A204.1 (cell line): ENCODE data around the gene ADSL.

Experiments used
- FAIRE-seq: peaks from 2 replicates; lab custom pipeline; 2012; peaks lifted over from hg19 to GRCh38; lab: Jason Lieb, UNC

Gene ADSL

DNA sequence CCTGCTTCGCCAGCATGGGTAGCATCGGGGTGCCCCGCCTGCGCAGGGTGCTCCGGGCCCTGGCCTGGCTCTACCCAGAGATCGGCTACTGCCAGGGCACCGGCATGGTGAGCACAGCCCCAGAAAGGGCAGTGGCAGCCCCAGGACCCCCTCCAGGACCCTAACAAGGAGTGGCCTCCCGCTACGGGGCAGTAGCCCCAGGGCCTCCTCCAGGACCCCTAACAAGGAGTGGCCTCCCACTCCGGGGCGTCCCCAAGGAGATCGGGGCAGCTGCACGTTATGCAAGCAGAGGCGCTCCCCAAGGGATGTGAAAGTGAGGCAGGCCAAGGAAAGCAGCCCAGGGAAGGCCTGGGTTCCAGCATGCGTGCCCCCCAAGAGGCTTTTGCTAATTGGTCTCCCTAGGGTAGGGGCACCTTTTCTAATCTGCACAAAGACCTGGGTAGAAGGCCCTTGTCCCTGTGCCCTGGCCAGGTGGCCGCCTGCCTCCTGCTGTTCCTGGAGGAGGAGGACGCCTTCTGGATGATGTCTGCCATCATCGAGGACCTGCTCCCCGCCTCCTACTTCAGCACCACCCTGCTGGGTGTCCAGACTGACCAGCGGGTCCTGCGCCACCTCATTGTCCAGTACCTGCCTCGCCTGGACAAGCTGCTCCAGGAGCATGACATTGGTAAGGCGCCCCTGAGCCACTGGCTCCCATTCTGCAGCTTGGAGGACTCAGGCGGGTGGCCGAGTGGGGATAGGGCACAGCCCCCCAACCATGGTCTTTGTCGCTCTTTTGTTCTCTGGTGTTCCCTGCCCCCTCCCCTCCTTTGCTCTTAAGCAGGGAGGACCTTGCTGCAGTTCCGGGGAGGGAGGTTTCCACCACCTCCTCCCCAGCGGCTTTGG is 59.1 kb downstream of the ADSL start:
- FAIRE-seq, result no peak

DNA sequence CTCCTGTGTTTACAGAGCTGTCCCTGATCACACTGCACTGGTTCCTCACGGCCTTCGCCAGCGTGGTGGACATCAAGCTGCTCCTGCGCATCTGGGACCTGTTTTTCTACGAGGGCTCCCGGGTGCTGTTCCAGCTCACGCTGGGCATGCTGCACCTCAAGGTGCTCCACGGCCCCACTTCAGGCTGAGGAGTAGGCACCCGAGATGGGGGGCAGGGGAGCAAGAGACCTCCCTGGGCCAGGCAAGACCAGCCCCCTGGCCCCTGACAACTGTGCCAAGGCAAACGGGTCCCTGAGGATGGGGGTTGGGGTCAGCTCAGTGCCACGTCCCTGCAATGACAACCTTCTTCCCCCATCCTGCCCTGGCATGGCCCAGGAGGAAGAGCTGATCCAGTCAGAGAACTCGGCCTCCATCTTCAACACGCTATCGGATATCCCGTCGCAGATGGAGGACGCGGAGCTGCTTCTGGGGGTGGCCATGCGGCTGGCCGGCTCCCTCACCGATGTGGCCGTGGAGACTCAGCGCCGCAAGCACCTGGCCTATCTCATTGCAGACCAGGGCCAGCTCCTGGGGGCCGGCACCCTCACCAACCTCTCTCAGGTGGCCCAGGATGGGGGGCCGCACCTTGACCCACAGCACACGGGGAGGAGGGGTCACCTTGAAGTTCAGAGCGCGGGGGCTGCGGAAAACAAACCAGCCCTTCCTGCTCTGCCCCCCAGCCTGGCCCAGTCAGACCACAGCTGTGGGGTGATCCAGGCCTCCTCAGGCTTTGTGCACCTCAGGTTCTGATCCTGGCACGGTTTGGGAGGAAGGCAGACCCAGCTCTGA is 60.0 kb downstream of the ADSL start:
- no peak for FAIRE-seq

DNA sequence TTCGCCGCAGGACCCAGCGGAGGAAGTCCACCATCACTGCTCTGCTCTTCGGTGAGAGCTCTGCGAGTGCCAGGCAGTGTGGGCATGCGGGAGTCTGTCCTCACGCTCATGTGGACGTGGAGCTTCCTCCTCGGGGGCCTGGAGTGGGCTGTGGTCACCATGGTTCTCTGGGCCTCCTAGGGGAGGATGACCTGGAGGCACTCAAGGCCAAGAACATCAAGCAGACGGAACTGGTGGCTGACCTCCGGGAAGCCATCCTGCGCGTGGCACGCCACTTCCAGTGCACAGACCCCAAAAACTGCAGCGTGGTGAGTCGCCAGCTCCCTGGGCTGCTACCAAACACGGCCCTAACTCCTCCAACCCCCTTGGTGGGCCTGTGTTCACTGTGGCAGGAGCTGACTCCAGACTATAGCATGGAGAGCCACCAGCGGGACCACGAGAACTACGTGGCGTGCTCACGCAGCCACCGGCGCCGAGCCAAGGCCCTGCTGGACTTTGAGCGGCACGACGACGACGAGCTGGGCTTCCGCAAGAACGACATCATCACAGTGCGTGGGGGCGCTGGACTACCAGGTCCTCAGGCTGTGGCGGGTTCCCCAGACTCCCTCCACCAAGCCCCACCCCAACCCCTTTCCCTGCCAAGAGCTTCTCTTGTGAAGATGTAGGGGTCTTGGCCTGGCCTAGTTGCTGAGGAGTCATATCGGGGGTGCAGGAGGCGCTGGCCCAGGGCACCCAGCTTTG is 60.9 kb downstream of the ADSL start:
- no peak for FAIRE-seq

DNA sequence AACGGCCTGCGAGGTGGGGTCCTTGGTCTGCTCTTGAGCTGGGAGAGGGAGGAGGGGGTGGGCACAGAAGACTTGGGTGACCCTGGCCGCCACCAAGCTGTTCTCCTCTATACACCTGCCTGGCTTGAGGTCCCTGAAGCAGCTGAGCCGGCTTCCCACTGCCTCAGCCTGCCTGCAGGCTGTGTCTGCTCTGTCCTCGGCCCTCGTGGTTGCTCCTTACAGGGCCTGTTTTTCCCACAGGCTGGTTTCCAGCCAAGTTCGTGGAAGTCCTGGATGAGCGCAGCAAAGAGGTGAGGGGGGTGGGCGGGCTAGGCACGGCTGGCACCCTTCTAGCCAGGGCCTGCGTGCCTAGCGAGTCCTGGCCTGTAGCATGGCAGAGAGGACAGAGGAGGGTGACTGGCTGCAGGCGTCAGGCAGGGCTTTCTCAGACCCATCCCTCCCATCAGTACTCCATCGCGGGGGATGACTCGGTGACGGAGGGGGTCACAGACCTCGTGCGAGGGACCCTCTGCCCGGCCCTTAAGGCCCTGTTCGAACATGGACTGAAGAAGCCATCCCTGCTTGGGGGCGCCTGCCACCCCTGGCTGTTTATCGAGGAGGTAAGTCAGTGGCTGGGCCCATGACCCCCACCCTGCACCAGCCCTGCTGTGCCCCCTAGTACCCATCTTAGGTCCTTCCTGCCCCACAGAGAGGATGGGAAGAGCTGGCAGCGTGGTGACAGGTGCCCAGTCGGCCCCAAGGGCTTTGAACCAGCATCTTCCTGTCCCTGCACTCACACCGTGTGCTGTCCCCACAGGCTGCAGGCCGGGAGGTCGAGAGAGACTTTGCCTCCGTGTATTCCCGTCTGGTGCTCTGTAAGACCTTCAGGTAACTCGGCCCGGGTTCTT is 61.8 kb downstream of the ADSL start:
- FAIRE-seq, result no peak

DNA sequence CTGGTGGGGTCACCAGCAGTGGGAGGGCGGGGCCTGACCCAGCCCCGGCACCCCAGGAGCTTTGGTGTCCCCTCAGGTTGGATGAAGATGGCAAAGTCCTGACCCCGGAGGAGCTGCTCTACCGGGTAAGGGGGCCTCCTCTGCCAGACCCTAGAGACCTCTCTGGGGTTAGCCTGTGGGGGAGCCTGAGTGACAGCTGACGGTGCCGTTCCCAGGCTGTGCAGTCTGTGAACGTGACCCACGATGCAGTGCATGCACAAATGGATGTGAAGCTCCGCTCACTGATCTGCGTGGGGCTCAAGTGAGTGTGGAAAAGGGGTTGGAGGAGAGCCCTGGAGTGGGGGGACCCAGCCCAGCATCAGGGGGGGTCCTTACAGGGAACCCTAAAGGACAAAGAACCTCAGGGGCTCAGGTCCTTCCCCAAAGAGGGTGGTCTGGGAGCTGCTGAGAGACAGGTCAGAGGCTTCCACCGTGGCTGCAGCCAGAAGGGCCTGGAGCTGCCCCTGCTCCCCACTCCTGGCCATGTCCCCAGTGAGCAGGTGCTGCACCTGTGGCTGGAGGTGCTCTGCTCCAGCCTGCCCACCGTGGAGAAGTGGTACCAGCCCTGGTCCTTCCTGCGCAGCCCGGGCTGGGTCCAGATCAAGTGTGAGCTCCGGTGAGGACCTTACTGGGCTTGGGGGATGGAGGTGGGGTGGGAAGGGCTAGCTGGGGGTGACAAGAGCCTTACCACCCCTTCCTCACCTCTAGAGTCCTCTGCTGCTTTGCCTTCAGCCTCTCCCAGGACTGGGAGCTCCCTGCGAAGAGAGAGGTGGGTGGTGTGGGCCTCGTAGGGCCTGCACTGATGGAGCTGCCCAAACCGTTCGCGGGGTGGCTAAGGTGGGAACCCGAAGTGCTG is 62.7 kb downstream of the ADSL start:
- FAIRE-seq, result no peak

DNA sequence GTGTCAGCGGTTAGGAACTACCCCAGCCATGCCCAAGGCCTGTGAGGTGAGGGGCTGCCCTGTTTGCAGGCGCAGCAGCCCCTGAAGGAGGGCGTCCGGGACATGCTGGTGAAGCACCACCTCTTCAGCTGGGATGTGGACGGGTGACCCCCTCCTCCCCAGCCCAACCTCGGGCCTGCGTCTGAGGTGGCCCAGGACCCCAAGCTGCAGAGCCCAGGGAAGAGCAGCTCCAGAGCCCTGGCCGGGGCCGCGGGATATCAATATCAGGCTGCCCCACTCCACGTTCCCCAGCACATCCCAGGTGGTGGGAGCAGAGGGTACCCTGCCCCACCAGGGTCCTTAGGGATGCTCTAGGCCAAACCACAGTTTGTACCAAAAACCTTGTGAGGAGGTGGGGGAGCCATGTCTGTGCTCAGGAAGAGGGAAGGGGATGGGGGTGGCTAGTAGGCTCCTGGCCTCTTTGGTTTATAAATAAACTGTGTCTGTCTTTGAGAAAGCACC is 63.4 kb downstream of the ADSL start:
- no peak for FAIRE-seq

DNA sequence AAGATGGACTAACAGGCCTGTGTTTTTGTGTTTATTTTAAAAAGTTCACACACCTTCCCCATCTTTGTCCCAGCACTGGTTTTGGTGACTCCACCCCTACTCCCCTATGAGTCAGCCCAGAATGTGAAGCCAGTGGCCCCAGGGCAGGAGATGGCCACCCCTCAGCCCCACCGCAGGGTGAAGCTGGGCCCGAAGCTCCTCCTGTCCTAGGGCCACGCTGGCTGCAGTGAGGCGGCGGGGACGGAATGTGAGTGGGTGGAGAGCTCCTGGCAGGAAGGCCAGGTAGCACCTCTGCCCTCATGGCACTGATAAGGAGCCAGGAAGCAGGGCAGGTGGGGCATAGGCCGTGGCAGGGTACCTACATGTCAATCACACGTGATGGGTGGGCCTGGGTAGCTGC is 64.0 kb downstream of the ADSL start:
- FAIRE-seq, result no peak

DNA sequence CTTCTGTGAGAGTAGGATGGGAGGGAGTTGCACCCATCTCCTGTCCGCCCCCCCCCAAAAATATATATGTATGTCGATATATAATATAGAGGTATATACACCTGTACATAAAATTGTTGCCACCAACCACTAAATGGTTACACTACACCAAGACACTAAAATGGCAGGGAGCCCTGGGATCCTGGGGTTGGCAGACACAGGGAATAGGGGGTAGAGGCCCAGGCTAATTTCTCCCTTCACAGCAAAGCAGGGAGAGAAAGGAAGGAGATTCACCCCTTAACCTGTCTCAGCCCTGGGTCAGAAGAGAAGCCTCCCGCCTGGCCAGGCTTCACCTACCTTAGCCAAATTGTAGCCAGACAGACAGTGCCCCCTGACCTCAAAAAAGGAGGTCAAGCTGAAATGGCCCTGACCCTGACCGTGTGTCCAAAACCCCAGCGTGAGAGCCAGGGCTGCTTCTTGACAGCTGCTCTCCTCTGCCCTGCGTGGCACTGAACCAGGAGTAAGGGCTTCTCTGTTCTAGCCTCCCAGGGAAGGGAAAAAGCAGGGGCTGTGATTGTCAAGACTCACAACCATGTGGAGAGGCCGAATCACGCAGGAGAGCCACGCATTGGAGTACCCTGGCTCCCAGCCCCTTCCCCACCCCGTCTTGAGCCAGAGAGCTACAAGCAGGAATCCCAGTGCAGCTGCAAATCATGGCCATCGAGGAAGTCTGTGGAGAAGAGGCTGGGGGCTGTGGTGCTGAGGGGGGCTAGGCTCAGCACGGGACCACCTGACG is 64.6 kb downstream of the ADSL start:
- FAIRE-seq, result no peak

DNA sequence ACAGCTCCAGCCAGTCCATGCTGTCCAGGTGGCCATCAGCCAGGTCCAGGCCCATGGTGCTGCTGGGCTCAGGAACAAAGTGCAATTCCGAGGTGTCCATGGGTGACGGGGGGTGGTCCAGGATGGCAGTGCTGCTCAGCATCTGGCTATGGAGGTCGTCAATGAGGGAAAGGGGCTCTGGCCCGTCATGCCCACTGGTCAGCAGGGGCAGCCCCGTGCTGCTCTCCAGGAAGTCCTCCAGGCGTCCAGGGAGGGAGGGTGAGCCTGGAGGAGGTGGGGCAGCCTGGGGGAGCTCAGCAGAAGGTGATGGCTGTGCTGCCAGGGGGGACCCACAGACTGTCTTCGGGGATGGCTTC is 65.2 kb downstream of the ADSL start:
- FAIRE-seq, result no peak

DNA sequence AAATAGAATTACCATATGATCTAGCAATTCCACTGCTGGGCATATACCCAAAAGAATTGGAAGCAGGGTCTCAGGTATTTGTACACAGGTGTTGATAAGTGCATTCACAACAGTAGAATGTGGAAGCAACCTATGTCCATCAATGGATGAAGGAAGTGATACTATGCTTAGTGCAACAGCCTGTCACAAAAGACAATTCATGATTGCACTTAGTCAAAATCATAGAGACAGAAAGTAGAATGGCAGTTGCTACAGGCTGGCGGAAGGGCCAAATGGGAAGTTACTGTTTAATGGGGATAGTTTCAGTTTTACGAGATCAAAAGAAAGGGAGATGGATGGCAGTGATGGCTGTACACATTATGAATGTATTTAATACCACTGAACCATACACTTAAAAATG is 66.1 kb downstream of the ADSL start:
- no peak for FAIRE-seq

DNA sequence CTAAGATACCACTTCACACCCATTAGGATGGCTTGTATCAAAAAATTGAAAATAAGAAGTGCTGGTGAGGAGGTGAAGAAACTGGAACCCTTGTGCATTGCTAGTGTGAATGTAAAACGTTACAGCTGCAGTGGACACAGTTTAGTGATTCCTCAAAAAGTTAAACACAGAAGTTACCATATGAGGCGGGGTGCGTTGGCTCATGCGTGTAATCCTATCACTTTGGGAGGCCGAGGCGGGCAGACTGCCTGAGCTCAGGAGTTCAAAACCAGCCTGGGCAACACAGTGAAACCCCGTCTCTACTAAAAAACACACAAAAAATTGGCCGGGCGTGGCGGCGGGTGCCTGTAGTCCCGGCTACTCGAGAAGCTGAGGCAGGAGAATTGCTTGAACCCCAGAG is 67.6 kb downstream of the ADSL start:
- no peak for FAIRE-seq

DNA sequence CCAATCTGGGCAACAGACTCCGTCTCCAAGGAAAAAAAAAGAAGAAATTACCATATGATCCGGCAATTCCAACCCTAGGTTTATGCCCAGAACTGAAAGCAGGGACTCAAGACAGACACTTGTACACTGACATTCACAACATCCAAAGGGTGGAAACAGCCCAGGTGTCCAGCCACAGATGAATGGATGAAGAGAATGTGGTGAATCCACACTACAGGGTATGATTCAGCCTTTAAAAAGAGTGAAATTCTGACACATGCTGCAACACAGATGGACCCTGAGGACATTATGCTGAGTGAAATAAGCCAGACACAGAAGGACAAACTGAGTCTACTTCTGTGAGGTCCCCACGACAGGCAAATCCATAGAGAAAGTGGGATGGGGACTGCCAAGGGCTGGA is 68.0 kb downstream of the ADSL start:
- no peak for FAIRE-seq

DNA sequence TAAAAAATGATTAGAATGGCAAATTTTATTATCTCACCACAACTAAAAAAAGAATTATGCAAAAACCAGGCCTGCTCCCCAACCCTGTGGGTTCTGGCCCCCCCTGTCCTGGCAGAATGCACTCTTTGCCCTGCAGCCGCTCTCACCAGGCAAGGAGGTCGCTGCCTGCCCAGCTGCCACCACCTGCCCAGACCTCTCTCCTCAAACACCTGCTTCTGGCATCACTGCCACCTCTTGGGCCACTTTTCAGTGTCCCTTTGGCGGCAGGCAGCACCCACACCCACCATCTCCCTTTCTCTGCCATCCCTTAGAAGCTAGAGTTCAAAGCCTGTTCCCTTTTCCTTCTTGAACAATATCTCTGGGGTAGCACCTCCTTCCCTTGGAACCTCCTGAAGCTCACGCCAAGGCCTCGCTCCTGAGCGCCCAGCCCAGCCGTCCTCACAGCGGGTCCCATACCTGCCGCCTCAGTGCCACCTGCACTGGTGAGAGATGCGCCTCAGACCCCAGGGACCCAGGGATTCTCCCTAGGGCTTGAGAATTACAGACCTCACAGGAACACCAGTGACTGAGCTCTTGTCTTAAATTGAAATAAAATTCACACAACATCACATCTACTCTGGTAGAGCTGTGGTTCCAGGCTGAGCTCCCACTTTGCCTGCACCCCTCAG is 68.7 kb downstream of the ADSL start:
- no peak for FAIRE-seq

DNA sequence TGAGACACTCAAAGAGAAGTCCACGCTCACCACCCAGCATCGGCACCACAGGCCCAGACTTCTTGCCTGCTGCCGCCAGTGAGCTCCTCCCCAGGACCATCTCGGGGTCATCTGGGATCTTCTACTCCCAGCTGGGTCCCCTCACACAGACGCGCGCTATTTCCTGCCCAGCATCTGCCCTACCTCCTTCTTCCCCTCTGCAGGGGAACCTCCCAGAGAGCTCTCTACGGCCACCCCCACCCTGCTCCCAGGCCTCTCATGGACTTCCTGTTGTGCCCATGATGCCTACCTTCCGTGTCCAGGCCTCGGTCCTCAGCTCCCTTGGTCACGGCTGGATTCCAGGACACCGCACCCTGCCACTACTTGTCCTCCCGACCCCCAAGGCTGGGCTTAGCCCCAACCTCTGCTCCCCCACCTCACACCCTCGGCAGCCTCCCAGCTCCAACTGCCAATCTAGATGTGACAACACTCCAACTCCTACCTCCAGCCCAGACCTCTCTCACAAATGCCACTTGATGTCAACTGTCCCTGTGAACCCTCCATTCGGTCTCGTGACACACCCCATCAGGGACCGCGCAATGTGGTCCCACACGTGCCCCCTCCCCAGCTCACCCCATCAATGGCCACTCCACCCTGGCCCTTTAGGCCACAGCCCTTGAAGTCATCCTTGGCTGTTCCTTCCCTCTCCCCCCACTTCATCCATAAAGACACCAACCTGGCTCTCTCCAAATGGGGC is 69.4 kb downstream of the ADSL start:
- FAIRE-seq, result no peak

DNA sequence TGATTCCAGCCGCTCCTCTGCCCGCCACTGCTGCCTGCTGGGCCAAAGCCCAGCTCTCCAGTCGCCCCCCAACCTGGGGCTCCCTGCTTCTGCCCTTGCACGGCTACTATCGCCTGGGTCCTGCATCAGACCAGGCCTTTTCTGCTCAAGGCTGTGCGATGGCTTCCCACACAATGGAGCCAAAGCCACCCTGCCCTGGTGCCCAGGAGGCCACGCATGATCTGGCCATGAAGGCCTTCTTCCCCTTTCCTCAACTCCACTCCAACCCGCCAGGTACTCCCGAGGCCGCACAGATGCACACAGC is 69.9 kb downstream of the ADSL start:
- no peak for FAIRE-seq

DNA sequence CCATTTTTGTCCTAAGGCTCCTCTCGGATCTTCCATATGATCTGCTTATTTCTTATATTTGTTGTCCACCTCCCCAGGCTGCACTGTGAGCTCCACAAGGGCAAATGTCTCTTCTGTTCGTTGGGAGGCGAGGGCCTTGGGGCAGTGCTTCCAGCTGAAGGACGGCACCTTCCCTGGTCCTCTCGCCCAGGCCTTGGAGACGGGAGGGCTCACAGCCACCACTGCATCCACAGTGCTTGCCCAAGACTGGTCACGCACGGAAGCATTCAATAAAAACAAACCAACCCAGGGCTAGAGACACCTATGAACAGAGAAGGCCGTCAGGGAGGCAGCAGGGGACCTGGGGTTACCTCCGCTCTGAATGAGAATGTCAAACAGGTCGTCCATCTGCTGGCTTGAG is 70.3 kb downstream of the ADSL start:
- no peak for FAIRE-seq

DNA sequence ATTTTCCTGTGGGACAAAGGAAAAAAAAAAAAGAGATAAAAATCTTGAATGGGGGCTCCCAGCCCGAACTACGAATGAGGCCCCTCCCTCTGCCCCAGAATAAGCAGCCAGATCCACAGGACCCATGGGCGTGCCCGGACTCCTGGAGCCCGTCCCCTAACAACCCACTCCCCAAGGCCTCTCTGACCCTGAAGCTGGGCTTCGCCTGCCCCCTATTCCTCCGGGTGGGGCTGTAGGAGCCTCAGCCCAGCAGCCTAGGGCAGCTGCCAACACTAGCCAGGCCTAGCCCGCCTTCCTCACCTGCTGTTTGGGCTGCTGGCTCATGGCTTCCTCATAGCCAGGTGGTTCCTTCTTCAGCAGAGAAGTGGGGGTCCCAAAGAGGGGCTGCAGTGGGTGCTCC is 70.7 kb downstream of the ADSL start:
- no peak for FAIRE-seq

DNA sequence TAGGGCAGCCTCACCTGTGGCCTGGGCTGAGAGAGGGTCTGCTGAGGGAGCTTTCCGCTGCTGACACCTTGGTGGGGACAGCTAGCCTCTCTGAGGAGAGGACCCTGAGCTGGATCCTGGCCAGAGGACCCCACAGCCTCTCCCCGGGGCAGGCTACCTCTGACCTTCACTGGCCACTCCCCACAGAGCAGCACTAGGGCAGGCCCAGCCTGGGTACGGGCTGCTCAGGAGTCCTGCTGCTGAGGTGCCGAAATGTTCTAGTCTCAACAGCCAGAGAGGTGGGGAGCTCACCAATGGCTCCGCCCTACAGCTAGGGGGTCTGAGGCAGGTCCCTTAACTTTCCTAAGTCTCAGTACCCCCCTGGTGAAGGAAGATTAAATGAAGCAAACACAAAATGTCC is 71.6 kb downstream of the ADSL start:
- no peak for FAIRE-seq
